Right lobe of liver (tissue), 4 donors: ENCODE data around the gene KLHL22.

ENCODE experiments used
- POLR2A ChIP-seq: fragments of 450-650 bp; IDR thresholded peaks from one replicate; pipeline ENCODE4 v1.6.1; 2017; ENCODE audit warnings: antibody characterized with exemption, mild to moderate bottlenecking
- TF ChIP-seq, protein P1 (sequence below), 4 donors: fragments of 200-600 bp in 3 of 4; fragments of 450-650 bp in 1 of 4; IDR thresholded peaks; one replicate each; pipeline versions ENCODE4 v1.5.1 to v1.8.0; 2016 to 2022; ENCODE audit warnings: antibody characterized with exemption in 4 of 4, mild to moderate bottlenecking in 2 of 4
- donor health status: DM: no; HTN: no; CAD: no.
- donor health status: DM: no; HTN: no; CAD: no.
- donor health status: DM: no; HTN: yes; CAD: no.

DNA sequence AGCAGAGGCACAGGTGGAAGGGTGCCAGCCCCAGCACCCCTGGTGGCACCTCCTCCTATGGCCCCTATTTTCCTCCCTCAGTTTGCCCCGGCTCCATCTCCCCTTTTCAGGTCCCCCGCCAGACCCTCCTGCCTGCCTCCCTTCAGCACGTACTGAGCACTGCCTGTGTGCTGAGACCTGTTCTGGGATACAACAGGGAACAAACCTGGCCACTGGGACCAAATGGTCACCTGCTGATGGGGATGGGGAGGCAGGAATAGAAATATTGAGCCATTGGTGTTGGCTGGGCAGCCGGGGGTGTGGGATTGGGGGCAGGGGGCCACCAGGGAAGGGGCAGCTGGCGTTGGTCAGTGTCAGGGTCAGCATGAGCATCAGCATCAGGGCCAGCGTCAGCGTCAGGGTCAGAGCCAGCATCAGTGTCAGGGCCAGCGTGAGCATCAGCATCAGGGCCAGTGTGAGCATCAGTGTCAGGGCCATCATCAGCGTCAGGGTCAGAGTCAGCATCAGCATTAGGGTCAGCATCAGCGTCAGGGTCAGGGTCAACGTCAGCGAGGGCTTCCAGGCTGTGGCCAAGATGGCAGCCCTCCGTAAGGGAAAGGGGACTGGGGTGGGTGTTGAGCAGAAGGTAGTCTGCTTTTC lies 94.1 kb downstream of the KLHL22 start:
- TF ChIP-seq, protein P1, sequence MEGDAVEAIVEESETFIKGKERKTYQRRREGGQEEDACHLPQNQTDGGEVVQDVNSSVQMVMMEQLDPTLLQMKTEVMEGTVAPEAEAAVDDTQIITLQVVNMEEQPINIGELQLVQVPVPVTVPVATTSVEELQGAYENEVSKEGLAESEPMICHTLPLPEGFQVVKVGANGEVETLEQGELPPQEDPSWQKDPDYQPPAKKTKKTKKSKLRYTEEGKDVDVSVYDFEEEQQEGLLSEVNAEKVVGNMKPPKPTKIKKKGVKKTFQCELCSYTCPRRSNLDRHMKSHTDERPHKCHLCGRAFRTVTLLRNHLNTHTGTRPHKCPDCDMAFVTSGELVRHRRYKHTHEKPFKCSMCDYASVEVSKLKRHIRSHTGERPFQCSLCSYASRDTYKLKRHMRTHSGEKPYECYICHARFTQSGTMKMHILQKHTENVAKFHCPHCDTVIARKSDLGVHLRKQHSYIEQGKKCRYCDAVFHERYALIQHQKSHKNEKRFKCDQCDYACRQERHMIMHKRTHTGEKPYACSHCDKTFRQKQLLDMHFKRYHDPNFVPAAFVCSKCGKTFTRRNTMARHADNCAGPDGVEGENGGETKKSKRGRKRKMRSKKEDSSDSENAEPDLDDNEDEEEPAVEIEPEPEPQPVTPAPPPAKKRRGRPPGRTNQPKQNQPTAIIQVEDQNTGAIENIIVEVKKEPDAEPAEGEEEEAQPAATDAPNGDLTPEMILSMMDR (IDR thresholded peaks at IDR 0.05): no peak
- no peak for TF ChIP-seq POLR2A
